CD4-positive, alpha-beta T cell treated with Interleukin-10 for 1 hour (primary cell): ENCODE measurements around the gene G6PC1.

Experiments used
- DNase-seq: peaks from one replicate; pipeline ENCODE4 v3.0.0-alpha.2; 2020

Gene G6PC1

DNA sequence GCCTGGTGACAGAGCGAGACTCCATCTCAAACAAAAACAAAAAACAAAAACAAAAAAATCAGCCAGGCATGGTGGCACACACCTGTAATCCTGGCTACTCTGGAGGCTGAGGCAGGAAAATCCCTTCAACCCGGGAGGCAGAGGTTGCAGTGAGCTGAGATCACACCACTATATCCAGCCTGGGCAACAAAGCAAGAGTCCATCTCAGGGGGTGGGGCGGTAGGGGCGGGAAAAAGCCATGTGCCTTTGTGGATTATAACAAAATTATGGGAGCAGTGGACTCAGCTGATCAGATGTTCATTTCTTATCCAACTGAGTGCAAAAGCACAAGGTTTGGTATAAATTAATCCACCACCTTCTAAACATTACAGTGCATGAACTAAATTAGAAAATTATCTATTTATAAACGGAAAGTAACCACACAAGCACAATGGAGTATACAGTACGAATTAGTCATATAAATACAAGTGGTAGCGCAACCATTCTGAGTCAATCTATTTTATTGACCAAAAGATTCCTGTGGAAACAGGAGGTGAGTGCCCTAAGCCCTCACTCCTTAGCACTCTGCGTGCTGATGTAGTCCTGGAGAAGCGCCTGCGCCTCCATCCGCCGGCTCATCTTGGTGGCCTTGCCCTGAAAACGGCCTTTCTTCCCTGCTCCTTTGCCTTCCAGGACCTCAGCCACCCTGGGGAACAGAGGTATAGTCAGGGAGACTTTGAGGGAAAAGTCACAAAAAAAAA lies 49.6 kb downstream of the G6PC1 start:
- DNase-seq, result no peak
